Activated T-helper 1 cell treated with anti-CD3 and anti-CD28 coated beads, Interleukin-2, amount 50 U/mL, for 16 hours (primary cell): ENCODE results near the gene TMEM127.
A peak's percentile ranks its signal among the peaks of the same experiment; 100 is the strongest.
"Not testable (repeated sequence)": the region's sequence is repeated elsewhere in the genome, so short reads cannot be mapped to it uniquely, and the experiment has no call there.

Experiments
- DNase-seq, 2 donors: peaks; one replicate each; pipeline ENCODE4 v3.0.0-alpha.2; 2020; ENCODE audit warnings: low read depth in 1 of 2, low spot score in 1 of 2

TMEM127 gene, protein sequence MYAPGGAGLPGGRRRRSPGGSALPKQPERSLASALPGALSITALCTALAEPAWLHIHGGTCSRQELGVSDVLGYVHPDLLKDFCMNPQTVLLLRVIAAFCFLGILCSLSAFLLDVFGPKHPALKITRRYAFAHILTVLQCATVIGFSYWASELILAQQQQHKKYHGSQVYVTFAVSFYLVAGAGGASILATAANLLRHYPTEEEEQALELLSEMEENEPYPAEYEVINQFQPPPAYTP

GRCh38 chr2:96265840-96266679 is at the start of gene TMEM127, which contains the start of gene CIAO1:
Gene TMEM127, minus strand, starts transcription at chr2:96265997. Its CDS starts 616 bp downstream, at chr2:96265381.
Gene CIAO1, plus strand, starts transcription at chr2:96266225. Its CDS starts 126 bp downstream, at chr2:96266351.
- peak; percentile 96 to 98 for DNase-seq

DNA sequence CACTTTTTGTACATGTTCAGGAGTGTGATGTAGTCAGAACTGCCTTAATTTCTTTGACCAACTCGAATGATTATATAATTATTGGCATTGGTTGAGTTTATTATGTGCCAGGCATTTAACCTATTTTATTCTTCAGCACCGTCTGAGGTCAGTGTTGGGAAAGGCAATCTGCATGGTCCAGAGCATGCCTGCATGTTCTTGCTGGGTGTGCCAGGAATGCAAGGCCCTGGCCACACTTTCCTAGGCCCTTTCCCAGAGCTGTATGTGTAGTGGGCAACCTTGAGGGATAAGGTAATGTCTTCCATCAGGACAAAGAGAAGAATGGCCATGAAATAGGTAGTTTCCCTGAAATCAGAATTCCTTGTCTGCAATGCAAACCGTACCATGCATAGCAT is 49.2 kb upstream of the TMEM127 start:
- DNase-seq = no peak

GRCh38 chr2:96308248-96308647 is 42.5 kb upstream of the TMEM127 start:
- DNase-seq = no peak

- no peak for DNase-seq
Observed at GRCh38 chr2:96306370-96306769, 40.6 kb upstream of the TMEM127 start.

DNA sequence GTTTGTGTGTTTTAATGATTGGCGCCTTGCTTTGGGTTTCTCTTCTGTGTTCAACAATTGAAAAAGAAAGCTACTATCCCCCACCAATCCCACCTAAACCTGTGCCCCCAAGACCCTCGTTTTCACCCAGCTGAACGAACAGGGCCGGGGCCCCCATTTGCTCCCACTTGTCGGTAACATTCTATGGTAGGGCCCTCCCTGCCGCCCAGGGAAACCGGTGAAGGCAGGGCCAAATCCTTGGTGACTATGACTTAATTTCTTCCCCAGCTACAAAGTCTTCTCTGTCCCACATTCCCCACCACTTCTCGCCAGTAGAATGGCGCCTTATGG is 40.1 kb upstream of the TMEM127 start:
- DNase-seq = no peak

DNA sequence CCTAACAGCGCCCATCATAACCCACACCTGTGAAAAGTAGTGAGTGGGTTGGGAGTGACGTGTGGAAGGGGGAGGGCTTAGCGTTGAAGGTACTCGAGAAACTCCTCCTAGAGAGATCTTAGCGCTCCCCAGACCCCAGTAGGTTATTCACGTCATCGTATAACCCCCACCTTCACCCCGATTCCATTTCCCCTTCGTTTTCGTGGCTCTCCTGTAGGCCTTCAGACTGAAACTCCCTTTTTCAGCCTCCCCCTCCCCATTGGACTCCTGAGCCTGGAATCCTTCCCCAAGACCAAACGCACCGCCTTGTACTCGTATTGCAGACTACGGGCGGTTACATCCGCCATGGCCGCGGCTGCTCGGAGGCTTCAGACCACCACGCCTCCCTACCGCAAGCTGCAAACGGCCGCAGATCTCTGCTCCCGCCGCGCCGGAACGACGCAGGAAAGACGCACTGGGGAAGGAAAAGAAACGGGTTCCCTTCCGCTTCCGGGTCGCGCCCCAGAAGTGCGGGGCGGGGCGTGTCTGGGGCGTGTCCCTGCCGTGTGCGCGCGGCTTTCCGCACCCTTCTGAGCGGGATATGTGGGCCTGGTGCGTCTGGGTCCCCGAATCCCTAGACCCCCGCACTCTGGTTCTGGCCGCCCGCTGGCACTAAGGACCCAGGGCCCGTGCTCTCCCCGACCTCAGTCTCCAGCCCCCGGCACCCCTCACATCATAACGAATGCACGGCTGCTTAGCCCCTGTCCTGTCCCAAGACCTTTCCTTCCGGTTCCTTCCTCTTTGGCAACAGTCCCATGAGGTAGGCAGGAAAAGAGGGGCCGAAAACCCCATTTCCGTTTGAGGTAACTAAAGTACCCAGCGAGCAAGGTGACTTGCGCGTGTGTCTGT is 39.5 kb upstream of the TMEM127 start, which contains the start of gene SNRNP200:
Gene SNRNP200 (minus strand): TSS at position 456 of the 888 bp plus-strand sequence. CDS start 109 bp downstream, at position 347.
- peak; percentile 76 to 88 for DNase-seq

DNA sequence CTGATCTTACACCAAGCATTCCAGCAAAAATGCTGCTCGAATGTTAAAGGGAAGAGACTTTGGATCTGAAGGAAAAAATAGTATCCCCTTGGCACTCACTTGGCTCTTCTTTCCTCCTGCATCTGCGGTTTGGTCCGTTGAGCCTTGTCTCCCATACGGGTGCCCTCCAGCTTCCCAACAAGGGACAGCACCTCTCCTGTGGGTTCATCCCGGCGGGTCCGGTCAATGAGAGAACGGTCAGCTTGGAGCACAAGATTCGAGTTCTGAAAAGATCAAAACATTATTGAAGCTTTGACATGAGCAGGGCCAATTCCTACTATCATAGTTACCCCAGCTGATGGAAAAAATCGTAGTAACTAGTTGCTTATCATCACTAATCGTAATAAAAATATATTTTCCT is 38.8 kb upstream of the TMEM127 start:
- no peak for DNase-seq

DNA sequence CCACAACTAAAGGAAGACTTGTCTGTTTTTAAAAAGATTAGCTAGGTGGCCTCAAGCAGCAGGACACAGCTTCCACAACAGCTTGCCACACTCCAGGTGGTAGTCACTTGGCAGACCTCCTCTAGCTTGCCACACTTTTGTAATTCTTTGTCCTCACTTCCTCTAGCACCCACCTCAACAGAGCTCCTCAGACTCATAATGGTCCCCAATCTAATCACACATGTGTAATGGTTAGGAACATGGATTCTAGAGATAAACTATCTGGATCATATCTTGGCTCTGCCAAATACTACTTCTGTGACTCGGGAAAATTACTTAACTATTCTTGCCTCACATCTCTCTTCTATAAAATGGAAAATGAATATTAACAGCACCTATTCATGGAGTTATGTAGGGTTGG is 36.1 kb upstream of the TMEM127 start:
- DNase-seq = no peak

- no peak for DNase-seq
Observed at GRCh38 chr2:96296925-96297324, 31.1 kb upstream of the TMEM127 start.

GRCh38 chr2:96294271-96294670 is 28.5 kb upstream of the TMEM127 start:
- not testable (repeated sequence) for DNase-seq

DNA sequence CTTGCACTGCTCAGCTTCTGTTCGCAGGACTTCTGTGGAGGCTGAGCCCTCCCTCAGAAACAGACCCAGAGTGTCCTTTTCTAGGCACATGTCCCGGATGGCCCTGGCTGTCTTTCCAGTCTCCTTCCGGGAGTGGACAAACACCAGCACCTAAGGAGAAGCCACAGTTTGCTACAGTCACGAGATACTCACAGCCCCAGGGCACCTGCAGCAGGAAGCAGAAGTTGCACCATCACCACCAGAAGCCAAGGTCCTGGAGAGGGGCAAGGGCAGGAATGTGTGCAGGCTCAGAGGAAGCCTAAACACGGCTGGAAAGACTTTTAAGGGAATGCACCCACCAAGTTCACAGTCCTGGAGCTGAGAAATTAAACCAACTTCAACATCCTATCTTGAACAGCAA is 26.0 kb upstream of the TMEM127 start:
- no peak for DNase-seq

DNA sequence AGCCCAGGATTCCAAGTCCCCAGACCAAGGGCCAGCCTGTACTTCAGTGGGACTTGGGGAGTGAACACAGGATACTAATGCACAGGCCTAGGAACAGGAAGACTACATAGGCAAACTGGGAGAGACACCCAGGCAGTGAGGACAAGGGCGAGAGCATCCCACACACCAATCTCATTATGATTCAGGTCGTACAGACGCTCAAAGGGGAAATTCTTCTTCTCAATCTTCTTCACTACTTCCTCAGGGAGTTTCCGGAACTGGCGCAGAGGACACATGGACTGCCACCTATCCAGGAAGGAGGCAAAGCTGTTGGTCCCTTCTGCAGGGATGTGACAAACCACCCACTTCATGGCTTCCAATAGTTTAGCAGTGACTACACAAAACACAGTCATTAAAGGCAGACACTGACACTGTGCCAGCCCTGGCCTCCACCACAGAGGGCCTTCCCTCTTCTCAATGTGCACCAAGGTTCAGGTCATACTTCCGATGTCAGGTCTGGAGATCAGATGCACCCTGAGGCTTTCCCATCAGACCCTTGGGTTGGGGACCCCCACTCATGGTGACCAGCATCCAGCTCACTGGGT is 21.6 kb upstream of the TMEM127 start:
- no peak for DNase-seq

- no peak for DNase-seq
Observed at GRCh38 chr2:96276787-96277499, 11.1 kb upstream of the TMEM127 start.

- DNase-seq = no peak
Observed at GRCh38 chr2:96274355-96275056, 8.7 kb upstream of the TMEM127 start.

GRCh38 chr2:96273763-96274162 is 8.0 kb upstream of the TMEM127 start:
- DNase-seq = no peak

GRCh38 chr2:96271995-96272394 is 6.2 kb upstream of the TMEM127 start:
- DNase-seq = no peak

GRCh38 chr2:96267159-96267971 is 1.6 kb upstream of the TMEM127 start:
- peak; percentile 6 to 16 for DNase-seq

DNA sequence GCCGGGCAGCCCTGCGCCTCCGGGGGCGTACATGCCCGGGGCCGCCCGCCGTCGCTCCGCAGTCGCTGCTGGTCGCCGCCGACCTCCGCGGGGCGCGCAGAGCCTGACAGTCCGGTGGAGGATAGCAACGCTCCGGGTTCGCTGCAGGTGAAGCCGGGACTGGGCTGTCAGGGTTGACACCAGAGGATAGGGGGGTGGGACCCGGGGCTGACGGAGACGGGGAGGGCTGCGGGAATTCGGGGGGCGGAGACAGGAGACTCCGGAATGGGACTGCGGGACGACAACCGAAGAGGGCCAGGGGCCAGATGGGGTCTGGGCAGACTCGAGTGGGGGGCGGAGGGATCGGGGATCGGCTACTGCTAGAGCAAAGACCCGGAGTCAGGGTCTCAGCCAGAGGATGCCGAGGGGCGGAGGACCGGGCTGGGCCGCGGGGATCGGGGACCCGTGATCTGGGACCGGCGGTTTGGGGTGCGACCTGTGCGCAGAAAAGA is 403 bp downstream of the TMEM127 start:
- peak; percentile 10 to 33 for DNase-seq
